HFF-Myc (cell line): ENCODE measurements around the gene NPIPA7.
"Not testable (repeated sequence)": the region's sequence is repeated elsewhere in the genome, so short reads cannot be mapped to it uniquely, and the experiment has no call there.

ENCODE experiments used
- DNase-seq: peaks from one replicate; pipeline ENCODE4 v3.0.0-alpha.2; 2011; ENCODE audit warnings: low read depth; ENCODE audit errors: extremely low read depth
- H3K4me3 ChIP-seq: replicated peaks from 2 replicates; pipeline ENCODE4 v1.5.1; 2011; ENCODE audit warnings: low read depth, mild to moderate bottlenecking, control low read depth, low read length

NPIPA7 gene

DNA sequence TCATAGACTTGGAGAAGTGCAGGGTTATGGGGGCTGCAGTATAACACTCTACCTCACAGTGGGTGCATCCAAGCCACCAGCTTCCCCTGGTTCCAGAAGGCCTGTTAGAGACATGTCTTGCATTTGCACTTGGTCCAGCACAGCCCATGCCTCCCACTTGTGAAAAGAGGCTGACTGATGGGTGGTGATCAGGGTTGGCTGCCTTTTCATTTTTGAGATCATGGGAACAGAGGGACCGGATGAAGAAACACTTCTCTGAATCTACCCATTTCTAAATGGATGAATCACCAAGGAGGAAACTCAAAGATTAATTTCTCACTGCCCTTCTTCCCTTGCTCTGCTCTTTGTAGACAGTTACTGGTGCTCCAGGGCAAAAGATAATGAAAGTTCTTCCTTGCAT, 34.8 kb downstream of the NPIPA7 start:
- DNase-seq, H3K4me3 ChIP-seq: not testable (repeated sequence)

DNA sequence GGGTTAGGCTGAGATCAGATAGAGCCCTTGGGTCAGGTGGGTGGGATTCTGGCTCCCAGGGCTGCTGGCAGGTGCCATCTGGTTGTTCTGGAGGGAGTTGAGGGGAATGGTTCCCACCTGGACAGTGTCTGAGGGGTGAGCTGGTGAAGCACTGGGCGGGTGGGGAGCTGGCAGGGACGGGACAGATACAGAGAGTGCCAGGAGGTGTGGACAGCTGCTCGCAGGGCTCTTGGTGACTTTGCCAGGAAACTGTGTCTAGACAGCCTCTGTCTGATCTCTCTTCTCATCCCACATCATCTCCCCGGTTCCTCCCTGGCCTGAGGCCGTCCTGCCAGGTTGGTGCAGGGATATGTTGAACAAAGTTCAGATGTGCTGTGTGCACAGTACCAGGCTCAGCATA, 38.1 kb downstream of the NPIPA7 start:
- not testable (repeated sequence) for DNase-seq, H3K4me3 ChIP-seq

DNA sequence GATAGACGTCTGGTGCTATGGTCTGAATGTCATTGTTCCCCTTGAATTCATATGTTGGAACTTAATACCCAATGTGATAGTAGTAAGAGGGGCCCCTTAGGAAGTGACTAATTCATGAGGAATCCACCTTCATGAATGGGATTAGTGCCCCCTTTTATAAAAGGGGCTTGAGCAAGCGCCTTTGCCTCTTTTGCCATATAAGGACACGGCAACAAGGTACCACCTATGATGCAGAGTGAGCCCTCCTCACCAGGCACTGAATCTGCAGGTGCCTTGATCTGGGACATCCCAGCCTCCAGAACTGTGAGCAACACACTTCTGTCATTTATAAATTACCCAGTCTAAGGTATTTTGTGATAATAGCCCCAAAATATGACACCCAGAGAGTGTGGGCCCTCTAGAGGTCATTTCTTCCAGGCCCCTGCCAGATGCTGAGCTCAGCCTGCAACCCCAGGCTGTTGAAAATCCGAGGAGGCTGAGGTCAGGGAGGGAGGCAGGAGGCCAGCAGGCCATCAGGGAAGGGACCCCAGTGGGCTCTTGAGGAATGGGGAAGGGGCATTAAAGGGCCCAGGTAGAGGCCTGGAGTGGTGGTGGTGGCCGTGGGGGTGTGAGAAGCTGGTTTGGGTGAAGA, 39.1 kb downstream of the NPIPA7 start:
- not testable (repeated sequence) for DNase-seq, H3K4me3 ChIP-seq

DNA sequence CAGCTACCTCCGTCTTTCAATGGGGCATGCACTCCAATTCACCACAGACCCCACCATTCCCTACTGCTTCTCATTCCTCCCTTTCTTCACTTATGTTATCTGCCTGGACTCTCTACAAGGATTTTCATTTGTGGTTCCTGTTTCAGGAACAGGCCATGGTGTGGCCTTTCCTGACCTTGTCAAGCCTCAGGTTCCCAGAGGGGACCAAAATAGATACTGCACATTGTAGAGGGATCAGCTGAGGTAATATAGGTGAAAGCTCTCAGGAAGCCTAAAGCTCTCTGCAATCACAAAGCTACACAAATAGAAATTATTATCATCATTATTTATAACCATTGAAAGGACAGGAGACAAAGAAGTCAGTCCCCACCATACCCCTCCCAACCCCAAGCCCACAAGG, 41.6 kb downstream of the NPIPA7 start:
- DNase-seq, H3K4me3 ChIP-seq: not testable (repeated sequence)

DNA sequence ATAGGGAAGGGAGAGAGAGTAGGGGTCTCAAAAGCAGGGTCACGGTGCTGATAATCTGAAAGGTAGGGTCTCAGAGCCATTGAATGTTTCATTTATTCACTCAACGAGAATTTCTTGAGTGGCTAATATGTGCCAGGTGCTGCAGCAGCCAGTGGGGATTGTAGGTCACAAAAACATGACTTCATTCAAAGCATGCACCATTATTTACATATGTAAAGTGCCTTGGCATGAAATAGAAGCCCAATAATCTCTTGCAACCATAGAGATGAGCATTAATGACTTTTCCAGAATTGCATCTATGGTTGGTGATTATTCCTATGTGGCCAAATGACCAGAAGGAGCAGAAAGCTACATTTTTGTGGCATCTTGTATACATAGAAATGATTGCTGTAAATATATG, 46.2 kb downstream of the NPIPA7 start:
- H3K4me3 ChIP-seq, DNase-seq: not testable (repeated sequence)

DNA sequence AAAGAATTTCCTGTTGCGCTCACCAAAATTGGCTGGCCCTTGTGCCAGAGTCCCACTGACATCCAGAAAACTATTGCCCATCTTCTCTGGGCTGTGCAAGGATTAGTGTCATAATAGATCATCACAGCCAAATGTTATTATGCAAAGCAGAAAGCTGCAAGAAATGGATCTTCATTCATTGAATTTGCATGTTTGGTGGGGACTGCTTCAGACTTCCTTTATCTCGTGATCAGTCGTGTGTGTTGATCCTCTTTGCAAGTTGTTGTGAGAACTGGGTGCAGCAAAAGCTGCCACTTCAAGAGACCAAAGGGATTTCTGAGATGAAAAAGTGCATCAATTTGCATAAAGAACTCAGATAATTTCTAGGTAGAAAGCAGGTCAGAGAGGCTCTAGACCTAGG, 52.2 kb downstream of the NPIPA7 start:
- DNase-seq, H3K4me3 ChIP-seq: not testable (repeated sequence)

DNA sequence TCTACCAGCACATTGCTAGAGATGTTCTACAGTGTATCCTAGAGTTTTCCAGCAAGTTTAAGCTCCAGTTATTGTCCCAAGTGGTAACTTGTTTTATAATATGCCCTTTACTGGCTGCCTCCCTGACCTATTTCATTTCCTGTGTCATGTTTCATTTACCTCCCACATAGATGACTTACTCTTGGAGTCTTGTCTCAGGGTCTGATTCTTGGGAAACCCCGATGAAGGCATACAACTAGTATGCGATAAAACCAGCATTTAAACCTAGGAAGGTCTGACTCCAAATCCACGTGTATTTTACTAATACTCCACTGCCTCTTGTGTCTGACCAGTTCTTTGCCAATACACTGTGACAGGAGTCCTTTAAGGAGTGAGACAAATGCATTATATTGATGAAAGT, 55.8 kb downstream of the NPIPA7 start:
- not testable (repeated sequence) for H3K4me3 ChIP-seq, DNase-seq

DNA sequence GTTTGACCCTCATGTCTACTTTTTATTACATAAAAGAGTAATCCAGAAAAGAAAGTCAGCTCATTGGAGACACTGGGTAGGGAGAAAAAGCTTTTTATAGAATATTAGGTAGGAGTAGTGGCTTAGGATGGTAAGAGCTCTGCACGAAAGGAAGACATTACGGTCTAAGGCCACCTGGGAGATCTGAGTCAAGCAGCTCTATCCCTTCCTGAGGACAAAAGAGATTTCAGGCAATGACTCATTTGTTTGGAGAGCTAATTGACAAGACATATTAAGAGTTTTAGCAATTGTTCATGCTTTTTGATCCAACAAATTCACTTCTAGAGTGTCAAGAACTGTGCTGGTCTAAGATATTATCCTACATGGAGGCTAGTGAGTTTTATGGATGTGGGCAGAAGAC, 62.5 kb downstream of the NPIPA7 start:
- DNase-seq, H3K4me3 ChIP-seq: not testable (repeated sequence)
